ENCODE data around the gene PPARGC1A. TPM values are rescaled to one million over a fixed set of nuclear protein-coding genes. Genes with fewer than 3 reads are reported as not detected.

Gene PPARGC1A
- total and polyA plus RNA-seq, 2 donors (not counting 3 experiments of a cell fraction or from before 2014, with no cell fraction given), result not detected

- no peak overlapping the region for H2AFZ ChIP-seq (ENCODE audit: low read depth, low read length)
- no peaks in the 10 kb centered on the region for H3K79me2 ChIP-seq (ENCODE audit: control insufficient read depth, insufficient read depth, low read length)
- TF ChIP-seq POLR2A (IDR thresholded peaks at IDR 0.05; ENCODE audit: low read depth, low read length) (no peak), MYC (IDR thresholded peaks at IDR 0.05; ENCODE audit: low read depth, low read length) (no peak), POLR2AphosphoS5 (IDR thresholded peaks at IDR 0.05; ENCODE audit: insufficient read depth, low read depth, low read length) (no peak), EZH2 (IDR thresholded peaks at IDR 0.05; ENCODE audit: borderline replicate concordance, low read depth, low read length, severe bottlenecking) (no peak), GATA2 (IDR thresholded peaks at IDR 0.05; ENCODE audit: insufficient read depth, insufficient read length, low read depth, low read length) (no peak)
- TF ChIP-seq, protein P1, sequence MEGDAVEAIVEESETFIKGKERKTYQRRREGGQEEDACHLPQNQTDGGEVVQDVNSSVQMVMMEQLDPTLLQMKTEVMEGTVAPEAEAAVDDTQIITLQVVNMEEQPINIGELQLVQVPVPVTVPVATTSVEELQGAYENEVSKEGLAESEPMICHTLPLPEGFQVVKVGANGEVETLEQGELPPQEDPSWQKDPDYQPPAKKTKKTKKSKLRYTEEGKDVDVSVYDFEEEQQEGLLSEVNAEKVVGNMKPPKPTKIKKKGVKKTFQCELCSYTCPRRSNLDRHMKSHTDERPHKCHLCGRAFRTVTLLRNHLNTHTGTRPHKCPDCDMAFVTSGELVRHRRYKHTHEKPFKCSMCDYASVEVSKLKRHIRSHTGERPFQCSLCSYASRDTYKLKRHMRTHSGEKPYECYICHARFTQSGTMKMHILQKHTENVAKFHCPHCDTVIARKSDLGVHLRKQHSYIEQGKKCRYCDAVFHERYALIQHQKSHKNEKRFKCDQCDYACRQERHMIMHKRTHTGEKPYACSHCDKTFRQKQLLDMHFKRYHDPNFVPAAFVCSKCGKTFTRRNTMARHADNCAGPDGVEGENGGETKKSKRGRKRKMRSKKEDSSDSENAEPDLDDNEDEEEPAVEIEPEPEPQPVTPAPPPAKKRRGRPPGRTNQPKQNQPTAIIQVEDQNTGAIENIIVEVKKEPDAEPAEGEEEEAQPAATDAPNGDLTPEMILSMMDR (IDR thresholded peaks at IDR 0.05; ENCODE audit: extremely low read depth in 1 of 2, insufficient read depth in 1 of 2, low read depth in 1 of 2, low read length in 2 of 2), result no peak
- TF ChIP-seq, protein P2, sequence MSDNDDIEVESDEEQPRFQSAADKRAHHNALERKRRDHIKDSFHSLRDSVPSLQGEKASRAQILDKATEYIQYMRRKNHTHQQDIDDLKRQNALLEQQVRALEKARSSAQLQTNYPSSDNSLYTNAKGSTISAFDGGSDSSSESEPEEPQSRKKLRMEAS (IDR thresholded peaks at IDR 0.05; ENCODE audit: insufficient read depth, insufficient read length), result no peak
- no peak overlapping the region for H3K9ac ChIP-seq (replicated peaks; ENCODE audit: extremely low read depth, insufficient read depth, low read length)
- POLR2A ChIA-PET, result no interaction called here
- H3K4me3 ChIP-seq (replicated peaks in 1 of 3; ENCODE audit: insufficient read depth in 1 of 3, low read depth in 1 of 3, low read length in 3 of 3), result no peak overlapping the region
- H3K27me3 ChIP-seq (ENCODE audit: control insufficient read depth in 2 of 2, insufficient read depth in 2 of 2, low read length in 2 of 2), result no peaks in the 10 kb centered on the region
- CTCF ChIA-PET, result no interaction called here
- H3K4me1 ChIP-seq (ENCODE audit: control insufficient read depth, extremely low read depth, insufficient read depth, low read length), result no peaks in the 10 kb centered on the region
- intact Hi-C loops (cut with micrococcal nuclease) (no loop called here), dilution Hi-C loops (cut with MboI; ENCODE audit: extremely low pct_ligation_motif_present, low sequenced_read_pairs) (no loop called here)
- H4K20me1 ChIP-seq (replicated peaks; ENCODE audit: control insufficient read depth, extremely low read depth, insufficient read depth, low read length), result no peaks in the 10 kb centered on the region
- BruUV-seq (replicated peaks), result no TSS peak
- no peaks in the 10 kb centered on the region for H3K9me3 ChIP-seq (replicated peaks; ENCODE audit: control insufficient read depth, insufficient read depth, low read length)
- H3K36me3 ChIP-seq (ENCODE audit: control insufficient read depth in 2 of 2, extremely low read depth in 1 of 2, insufficient read depth in 2 of 2, low read length in 2 of 2), result no peaks in the 10 kb centered on the region
- no peak overlapping the region for H3K4me2 ChIP-seq (ENCODE audit: insufficient read depth, low read length)
- DNase-seq (ENCODE audit: low read depth, low spot score), result no peak
- no peak overlapping the region for H3K27ac ChIP-seq (ENCODE audit: insufficient read depth, low read depth, low read length)
- no peak for FAIRE-seq
- no peaks in the 10 kb centered on the region for H3K9me1 ChIP-seq (replicated peaks; ENCODE audit: control insufficient read depth, extremely low read depth, insufficient read depth, low read length)
Observed at GRCh38 chr4:23789762-23790161, 100.1 kb downstream of the PPARGC1A start.
